Hematopoietic multipotent progenitor cell treated with erythropoietin and hydrocortisone succinate and interleukin-3 and kit ligand, for 4 days (in vitro differentiated cells): ENCODE results near the gene TAOK3.
"Not testable (repeated sequence)": the region's sequence is repeated elsewhere in the genome, so short reads cannot be mapped to it uniquely, and the experiment has no call there.

Experiments
- DNase-seq: peaks from one replicate; pipeline ENCODE4 v3.0.0-alpha.2; 2015

TAOK3 gene

DNA sequence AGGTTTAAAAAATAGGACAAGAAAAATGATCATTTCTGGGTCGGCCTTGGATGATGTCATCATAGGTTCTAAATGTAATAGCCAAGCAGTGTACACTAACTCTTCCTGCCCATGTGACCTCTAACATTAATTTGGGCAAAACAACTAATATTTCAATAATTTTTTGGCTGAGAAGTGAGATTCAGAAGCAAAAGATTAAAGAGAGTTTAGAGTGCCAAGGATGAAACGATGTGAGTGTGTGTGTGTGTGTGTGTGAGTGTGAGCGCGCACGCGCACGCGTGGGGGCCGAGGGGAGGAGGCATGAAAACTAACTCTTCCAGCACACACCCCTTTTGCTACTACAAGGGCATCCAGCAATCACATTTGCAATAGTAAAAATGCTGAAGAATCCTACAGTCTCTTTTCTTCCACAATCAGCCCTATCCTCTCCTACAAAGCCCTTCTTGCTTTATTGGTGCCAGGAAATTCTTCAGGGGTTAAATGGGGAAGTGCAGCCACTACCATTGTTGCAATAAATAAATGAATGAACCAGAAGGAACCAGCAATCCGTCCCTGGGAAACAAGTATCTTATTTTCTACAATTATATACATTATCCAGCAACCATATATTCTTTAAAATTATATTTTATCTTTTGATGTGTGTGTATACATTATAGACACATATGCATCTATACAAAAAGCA is 183.9 kb downstream of the TAOK3 start:
- DNase-seq: no peak

DNA sequence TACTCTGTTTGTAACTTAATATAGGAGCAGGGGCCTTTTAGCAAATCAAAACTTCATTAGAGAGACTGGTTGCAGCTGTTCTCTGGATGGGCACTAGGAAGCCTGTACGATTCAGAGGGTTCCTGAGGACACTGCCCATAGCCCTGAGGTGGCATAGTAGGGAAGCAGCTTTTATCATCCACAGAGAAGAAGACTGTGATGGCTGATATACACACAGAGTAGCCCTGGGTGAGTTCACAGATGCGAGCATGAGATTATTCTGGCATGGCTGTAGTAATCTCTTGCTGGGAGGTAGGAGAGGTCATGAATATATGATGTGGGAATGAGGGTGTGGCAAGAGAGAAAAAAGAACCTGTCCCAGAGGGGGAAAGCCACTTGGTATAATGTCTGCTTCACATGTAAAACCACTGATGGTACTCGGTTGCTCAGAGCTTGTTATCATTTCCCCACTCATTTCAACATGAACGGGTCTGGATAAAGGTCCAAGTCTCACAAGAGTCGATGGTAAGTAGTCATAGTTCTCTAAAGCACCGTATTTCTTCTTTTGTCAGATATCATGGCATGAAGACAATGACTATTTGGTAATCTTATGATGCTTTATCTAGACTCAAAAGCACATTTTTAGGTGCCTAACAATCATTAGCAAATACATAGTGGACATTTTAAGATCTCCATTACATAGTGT is 184.8 kb downstream of the TAOK3 start:
- peak; percentile 42 for DNase-seq

DNA sequence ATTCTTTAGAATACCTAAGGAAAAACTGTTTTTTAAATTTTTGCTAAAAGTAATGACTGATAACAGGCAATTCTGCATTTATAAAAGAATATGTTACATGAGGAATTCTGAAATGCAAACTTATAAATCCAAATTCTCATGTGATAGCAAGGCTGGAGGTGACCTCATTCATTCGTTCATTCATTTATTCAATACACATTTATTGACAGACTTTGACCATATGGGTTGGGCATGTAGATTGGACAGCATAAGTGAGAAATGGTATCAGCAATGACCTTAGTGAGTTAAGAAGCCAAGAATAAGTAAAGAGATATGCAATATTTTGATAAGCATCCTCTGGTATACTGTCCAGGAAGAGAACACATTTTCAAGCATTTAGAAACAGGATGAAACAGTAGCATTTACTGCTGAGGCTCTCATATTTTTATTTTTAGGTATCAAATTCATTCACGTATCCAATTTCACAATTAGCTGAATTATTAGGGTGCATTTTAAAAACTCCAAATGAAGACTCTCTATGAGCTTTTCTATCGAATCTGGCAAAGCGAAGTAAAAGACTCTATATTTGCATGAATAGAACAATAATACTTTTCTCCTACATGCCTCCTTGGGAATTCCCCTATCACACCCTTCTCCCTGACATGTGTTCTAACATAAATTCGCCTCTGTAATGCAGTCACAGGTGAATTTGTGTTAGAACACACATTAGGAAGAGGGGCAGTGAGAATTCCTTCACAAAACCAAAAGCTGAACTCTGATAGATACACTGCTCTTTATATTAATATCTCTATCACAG is 186.9 kb downstream of the TAOK3 start:
- DNase-seq: no peak

- DNase-seq: no peak
Observed at GRCh38 chr12:118183711-118184110, 189.0 kb downstream of the TAOK3 start.

- no peak for DNase-seq
Observed at GRCh38 chr12:118183155-118183554, 189.6 kb downstream of the TAOK3 start.

- peak; percentile 44 for DNase-seq
Observed at GRCh38 chr12:118175823-118176447, 196.8 kb downstream of the TAOK3 start.

DNA sequence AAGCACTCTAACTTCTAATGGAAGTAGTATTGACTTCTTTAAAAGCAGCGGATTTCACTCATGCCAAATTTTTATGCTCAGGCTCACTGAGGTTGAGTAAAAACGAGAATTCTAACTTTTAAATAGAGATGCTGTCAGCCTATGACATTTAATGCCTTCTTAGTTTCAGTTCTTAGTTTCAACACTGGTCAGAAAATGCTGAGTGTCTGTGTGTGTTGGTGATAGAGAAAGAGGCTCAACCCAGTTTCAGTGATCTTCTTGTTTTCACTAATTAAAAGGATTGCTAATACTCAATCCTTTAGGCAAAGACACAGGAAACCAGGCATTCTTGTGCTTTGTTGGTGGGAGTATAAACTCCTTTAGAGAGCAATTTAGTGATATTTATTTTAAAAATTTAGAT is 205.8 kb downstream of the TAOK3 start:
- no peak for DNase-seq

DNA sequence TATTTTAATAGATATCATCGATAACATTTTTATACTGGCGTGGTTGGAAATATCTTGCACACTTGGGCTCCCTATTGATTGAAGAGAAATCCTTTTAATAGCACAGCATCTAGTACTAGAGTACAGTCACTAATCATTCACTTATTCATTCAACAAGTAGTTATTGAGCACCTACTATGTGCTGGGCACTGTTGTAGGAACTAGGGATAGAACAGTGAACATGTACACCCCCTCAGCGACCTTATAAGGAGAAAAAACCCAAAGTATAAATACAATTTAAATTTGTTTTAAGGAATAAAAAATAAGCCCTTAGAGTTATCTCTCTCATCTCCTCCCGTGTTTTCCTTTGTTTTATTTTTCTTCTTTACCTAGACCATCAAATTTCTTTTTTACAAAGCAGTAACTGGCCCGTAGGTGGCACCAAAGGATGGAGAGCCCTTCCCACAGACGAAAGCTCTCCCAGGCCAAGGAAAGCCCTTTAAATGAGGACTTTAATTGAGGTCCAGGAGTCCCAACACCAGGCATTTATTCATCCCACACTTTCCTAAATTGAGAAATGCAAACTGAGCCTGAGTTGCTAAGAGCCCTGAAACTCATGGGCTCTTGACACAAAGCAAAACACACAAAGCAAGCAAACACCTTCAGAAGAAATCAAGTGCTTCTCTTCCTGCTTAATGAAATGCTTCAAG is 207.8 kb downstream of the TAOK3 start:
- DNase-seq: peak; percentile 54

DNA sequence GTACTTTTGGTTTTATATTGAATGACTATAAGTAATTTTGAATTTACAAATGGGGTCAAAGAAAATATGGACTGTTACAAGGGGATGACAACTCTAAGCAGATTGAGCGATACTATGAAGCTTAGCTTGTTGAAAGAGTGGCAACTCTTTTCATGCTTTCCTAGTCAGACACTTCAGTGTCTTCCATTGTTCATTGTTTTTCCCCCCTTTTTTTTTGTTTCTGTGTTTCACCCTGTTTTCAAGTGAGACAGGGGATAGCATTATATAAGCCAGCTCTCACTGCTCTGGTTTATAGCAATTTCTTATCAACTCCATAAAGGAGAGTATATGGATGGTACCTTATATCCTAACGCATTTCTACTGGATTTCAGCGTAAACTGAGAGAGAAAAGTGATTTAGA is 212.2 kb downstream of the TAOK3 start:
- DNase-seq: no peak

DNA sequence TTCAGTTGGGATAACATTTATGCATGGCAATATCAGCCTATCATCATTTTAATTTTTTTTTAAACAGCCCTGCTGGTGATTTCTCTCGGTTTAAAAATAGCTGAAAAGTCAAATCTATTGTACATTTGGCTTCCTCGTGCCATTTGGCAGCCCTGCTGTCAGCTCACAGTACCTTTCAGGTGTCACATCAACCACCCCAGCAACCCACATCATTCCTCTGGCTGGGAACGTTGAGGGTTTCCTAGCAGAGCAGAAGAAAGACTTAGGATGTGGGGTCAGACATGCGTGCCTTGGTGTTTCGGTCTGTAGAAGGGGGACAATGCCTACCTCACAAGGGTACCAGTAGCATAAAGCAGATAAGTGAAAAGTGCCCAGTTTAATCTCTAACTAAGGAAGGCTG is 221.0 kb downstream of the TAOK3 start:
- no peak for DNase-seq

- no peak for DNase-seq
Observed at GRCh38 chr12:118150625-118151024, 222.1 kb downstream of the TAOK3 start.

DNA sequence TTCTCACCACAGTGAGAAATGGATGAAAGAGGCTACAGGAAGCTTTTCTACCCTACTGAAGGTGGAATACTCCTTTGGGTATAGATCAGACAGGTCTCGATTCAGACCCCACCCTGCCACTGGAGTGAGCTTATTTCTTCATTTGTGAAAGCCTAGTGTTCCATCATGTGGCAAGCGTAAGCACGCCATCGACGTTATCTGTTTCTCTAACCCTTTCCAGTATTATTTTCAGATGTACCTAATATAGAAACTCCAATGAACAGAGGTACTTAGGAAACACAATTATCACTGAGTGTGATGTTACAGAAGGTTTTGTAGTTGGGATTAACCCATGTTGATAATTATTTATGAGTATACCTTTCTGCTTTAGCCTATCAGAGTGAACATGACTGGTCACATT is 224.4 kb downstream of the TAOK3 start:
- DNase-seq: no peak

GRCh38 chr12:118145798-118146156 is 226.9 kb downstream of the TAOK3 start:
- DNase-seq: no peak

DNA sequence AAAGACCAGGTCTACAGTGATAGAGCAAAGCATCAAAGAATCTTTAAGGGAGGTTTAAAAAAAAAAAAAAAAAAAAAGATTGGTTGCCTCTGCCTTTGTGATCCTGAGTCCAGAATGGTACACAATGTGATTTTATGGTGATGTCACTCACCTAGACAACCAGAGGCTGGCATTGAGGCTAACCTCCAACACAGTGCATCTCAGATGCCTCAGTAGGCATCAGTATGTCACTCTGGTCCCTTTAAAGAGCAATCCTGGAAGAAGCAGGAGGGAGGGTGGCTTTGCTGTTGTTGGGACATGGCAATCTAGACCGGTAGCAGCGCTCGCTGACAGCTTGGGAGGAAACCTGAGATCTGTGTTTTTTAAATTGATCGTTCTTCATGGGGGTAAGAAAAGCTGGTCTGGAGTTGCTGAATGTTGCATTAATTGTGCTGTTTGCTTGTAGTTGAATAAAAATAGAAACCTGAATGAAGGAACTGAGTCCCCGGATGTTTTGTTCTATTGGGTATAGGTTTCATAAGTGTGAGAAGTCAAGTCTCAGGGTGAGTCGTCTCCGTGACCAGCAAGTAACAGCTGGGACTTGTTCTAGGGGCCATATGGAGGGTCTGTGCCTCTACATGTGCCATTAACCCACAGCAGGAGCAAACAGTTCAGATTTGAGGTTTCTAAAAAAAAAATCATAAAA is 227.5 kb downstream of the TAOK3 start:
- DNase-seq: no peak

- no peak for DNase-seq
Observed at GRCh38 chr12:118144499-118144898, 228.2 kb downstream of the TAOK3 start.

- DNase-seq: no peak
Observed at GRCh38 chr12:118140825-118141224, 231.9 kb downstream of the TAOK3 start.

GRCh38 chr12:118137148-118137678 is 235.5 kb downstream of the TAOK3 start:
- DNase-seq: no peak

DNA sequence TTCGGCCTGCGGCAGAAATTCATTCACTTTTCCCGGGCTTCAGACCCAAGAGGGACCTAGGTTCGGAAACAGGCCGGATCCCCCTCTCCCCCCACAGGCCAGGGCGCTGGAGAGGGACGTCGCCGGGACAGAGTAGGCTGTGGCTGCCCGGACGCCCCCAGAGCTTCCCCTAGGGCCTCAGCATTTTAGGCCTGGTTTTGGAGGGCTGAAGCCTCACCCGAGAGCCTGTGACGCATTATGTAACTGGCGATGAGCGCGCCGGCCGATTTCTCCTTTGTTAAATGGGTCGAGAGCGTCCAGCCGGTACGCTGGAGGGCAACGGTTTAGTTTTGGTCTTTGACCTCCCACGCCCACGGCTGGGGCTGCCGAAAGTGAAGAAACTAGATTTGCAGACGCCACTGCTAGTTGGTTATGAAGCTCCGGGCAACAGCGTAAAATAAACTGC is 236.1 kb downstream of the TAOK3 start:
- peak; percentile 72 for DNase-seq

DNA sequence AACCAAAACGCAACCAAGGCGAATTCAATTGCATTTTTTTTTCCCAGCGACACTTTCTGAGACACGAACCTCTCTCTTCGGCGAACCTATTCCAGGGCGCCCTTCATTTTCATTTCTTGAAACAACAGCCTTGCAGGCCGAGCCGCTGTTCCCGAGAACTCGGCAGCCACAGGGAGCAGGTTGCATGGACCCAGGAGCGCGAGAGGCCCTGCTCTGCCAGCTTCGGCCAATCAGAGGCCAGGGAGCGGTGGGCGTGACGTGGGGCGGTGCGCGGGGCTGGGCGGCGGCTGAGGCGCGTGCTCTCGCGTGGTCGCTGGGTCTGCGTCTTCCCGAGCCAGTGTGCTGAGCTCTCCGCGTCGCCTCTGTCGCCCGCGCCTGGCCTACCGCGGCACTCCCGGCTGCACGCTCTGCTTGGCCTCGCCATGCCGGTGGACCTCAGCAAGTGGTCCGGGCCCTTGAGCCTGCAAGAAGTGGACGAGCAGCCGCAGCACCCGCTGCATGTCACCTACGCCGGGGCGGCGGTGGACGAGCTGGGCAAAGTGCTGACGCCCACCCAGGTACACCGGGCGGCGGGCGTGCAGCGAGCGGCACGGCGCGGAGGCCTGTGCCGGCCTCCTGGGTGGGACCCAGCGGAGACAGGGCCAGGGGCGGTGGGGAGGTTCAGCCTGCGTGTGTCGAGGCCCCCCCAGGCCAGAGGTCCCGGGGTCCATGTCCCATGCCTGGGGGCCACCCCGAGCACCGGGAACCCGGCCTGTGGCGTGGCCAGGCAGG is 236.7 kb downstream of the TAOK3 start, which contains the start of gene PEBP1:
TSS of gene PEBP1 (plus strand) at position 337 of the 771 bp plus-strand sequence. CDS start at position 423, 86 bp downstream.
- DNase-seq: peak; percentile 96

DNA sequence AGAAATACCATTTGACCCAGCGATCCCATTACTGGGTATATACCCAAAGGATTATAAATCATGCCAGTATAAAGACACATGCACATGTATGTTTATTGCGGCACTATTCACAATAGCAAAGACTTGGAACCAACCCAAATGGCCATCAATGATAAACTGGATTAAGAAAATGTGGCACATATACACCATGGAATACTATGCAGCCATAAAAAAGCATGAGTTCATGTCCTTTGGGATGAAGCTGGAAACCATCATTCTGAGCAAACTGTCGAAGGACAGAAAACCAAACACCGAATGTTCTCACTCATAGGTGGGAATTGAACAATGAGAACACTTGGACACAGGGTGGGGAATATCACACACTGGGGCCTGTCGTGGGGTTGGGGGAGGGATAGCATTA is 243.3 kb downstream of the TAOK3 start:
- not testable (repeated sequence) for DNase-seq

DNA sequence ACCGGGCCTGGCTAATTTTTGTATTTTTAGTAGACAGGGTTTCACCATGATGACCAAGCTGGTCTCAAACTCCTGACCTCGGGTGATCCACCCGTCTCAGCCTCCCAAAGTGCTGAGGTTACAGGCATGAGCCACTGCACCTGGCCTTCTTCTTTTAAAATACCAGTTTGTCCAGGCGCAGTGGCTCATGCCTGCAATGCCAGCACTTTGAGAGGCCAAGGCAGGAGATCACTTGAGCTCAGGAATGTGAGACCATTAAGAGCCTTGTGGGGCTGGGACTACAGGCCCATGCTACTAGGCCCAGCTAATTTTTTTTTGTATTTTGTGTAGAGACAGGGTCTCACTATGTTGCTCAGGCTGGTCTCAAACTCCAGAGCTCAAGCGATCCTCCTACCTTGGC is 244.8 kb downstream of the TAOK3 start:
- no peak for DNase-seq
